Smooth muscle cell (in vitro differentiated cells): ENCODE results near the gene ESR1. TPM values are rescaled to one million over a fixed set of nuclear protein-coding genes. Genes with fewer than 3 reads are reported as not detected.

ENCODE experiments used
- DNase-seq: peaks from one replicate; lab custom pipeline; 2025; ENCODE audit not compliant: unreplicated experiment; lab: John Stamatoyannopoulos, UW
- H2AFZ ChIP-seq: fragments of 200-600 bp; sonication (generic); 2 replicates; pipeline ENCODE4 v1.6.0; 2016; ENCODE audit warnings: antibody characterized with exemption, low read depth, mild to moderate bottlenecking
- H3F3A ChIP-seq: fragments of 200-600 bp; sonication (generic); 2 replicates; pipeline ENCODE4 v1.6.0; 2017; ENCODE audit warnings: antibody characterized with exemption, low read depth
- H3K27ac ChIP-seq: fragments of 200-600 bp; sonication (generic); 2 replicates; pipeline ENCODE4 v1.5.1; 2016; ENCODE audit warnings: low read depth, mild to moderate bottlenecking
- H3K27me3 ChIP-seq: fragments of 200-600 bp; sonication (generic); 2 replicates; pipeline ENCODE4 v1.6.1; 2016; ENCODE audit warnings: low read depth, mild to moderate bottlenecking
- H3K36me3 ChIP-seq: fragments of 200-600 bp; sonication (generic); 2 replicates; pipeline ENCODE4 v1.5.1; 2016; ENCODE audit warnings: low read depth
- H3K4me1 ChIP-seq: fragments of 200-600 bp; sonication (generic); 2 replicates; pipeline ENCODE4 v1.5.1; 2016; ENCODE audit warnings: low read depth
- H3K4me2 ChIP-seq: fragments of 200-600 bp; sonication (generic); 2 replicates; pipeline ENCODE4 v1.6.0; 2016; ENCODE audit warnings: mild to moderate bottlenecking
- H3K4me3 ChIP-seq: fragments of 200-600 bp; sonication (generic); 2 replicates; pipeline ENCODE4 v1.5.1; 2016; ENCODE audit warnings: mild to moderate bottlenecking
- H3K79me2 ChIP-seq: fragments of 200-600 bp; sonication (generic); 2 replicates; pipeline ENCODE4 v1.6.0; 2016; ENCODE audit warnings: low read depth, mild to moderate bottlenecking
- H3K9ac ChIP-seq: fragments of 200-600 bp; sonication (generic); 2 replicates; pipeline ENCODE4 v1.6.0; 2016; ENCODE audit warnings: low read depth
- H3K9me3 ChIP-seq: fragments of 200-600 bp; sonication (generic); replicated peaks from 2 replicates; pipeline ENCODE4 v1.5.1; 2016; ENCODE audit warnings: low read depth
- H4K20me1 ChIP-seq: fragments of 200-600 bp; sonication (generic); 2 replicates; pipeline ENCODE4 v1.6.0; 2016; ENCODE audit warnings: low read depth
- WGBS: methylation state at CpG from one replicate; pipeline ENCODE4 v1.1.7; 2016; ENCODE audit warnings: low lambda C conversion rate; 5-methylcytosine and 5-hydroxymethylcytosine counted together
- polyA plus RNA-seq: library from polyadenylated mRNA; unstranded; fragments of >200 nt; fragmentation: Nextera tagmentation; extraction: Ambion mirVana; gene quantifications from 2 replicates; pipeline ENCODE4 v1.2.1, GENCODE V29; 2016
- total RNA-seq: library from RNA; depleted of rRNA; stranded (reverse); fragments of >200 nt; gene quantifications from 2 replicates; pipeline ENCODE4 v1.2.3, GENCODE V29; 2014
- TF ChIP-seq, protein P1 (sequence below): fragments of 200-600 bp; sonication (generic); IDR thresholded peaks from 2 replicates; pipeline ENCODE4 v1.5.1; 2017; ENCODE audit warnings: borderline replicate concordance, mild to moderate bottlenecking, antibody characterized with exemption; ENCODE audit not compliant: insufficient read depth, poor library complexity, severe bottlenecking

ESR1 gene
- total and polyA plus RNA-seq, 2 experiments from 2014 or later, result 0.16 TPM; not detected in 1

DNA sequence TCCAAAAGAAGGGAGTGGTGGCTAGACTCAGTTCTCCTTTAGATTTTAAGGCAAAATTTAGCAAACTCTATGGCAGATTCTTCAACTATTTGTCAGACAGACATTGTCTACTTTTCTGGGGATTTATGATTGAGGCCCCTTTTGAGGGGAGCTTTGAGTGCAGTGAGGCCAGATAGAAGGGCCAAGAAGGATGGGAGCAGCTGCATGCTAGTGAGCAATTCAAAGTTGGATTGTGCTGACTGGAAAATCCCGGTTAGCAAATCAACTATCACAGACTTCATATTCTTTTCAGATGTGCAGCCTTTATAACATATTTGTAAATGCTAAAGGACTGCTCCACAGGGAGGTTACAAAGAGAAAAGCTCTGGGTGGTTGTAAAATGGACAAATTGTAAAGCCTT lies 35.0 kb upstream of the ESR1 start:
- no peaks in the 10 kb centered on the region for H3K79me2 ChIP-seq
- no peaks in the 10 kb centered on the region for H4K20me1 ChIP-seq
- H3K27me3 ChIP-seq, result no peaks in the 10 kb centered on the region
- WGBS, result 100% methylated on average over 1 of the region's 1 CpG
- TF ChIP-seq, protein P1, sequence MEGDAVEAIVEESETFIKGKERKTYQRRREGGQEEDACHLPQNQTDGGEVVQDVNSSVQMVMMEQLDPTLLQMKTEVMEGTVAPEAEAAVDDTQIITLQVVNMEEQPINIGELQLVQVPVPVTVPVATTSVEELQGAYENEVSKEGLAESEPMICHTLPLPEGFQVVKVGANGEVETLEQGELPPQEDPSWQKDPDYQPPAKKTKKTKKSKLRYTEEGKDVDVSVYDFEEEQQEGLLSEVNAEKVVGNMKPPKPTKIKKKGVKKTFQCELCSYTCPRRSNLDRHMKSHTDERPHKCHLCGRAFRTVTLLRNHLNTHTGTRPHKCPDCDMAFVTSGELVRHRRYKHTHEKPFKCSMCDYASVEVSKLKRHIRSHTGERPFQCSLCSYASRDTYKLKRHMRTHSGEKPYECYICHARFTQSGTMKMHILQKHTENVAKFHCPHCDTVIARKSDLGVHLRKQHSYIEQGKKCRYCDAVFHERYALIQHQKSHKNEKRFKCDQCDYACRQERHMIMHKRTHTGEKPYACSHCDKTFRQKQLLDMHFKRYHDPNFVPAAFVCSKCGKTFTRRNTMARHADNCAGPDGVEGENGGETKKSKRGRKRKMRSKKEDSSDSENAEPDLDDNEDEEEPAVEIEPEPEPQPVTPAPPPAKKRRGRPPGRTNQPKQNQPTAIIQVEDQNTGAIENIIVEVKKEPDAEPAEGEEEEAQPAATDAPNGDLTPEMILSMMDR, result no peak
- no peaks in the 10 kb centered on the region for H3K9me3 ChIP-seq
- H3K4me2 ChIP-seq, result no peak overlapping the region
- H3K4me3 ChIP-seq, result no peak overlapping the region
- no peak for DNase-seq
- H3K27ac ChIP-seq, result no peak overlapping the region
- no peak overlapping the region for H3K9ac ChIP-seq
- no peaks in the 10 kb centered on the region for H3F3A ChIP-seq
- H3K36me3 ChIP-seq, result no peaks in the 10 kb centered on the region
- no peak overlapping the region for H2AFZ ChIP-seq
- no peaks in the 10 kb centered on the region for H3K4me1 ChIP-seq

DNA sequence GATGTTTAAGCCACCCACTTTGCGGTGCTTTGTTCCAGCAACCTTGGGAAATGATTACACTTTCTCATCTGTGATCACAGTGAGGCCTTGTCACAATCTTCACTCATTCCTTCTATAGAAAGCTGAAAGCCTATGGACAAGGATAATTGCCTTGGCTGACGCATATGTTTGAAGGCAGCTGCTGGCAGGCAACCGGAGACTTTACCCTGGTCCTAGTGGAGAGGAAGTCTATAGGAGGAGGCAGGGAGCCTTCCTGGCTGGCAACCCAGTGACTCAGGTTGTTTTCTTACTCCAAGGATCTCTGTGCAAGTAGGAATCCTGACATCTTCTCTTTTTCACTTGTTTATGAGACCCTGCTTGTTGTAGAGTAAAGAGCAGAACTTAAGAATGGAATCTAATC lies 34.1 kb upstream of the ESR1 start:
- H3K79me2 ChIP-seq, result no peaks in the 10 kb centered on the region
- H3K9me3 ChIP-seq, result no peaks in the 10 kb centered on the region
- TF ChIP-seq, protein P1, result no peak
- no peaks in the 10 kb centered on the region for H3F3A ChIP-seq
- 85% methylated on average over 3 of the region's 3 CpGs for WGBS
- no peaks in the 10 kb centered on the region for H3K4me1 ChIP-seq
- no peaks in the 10 kb centered on the region for H3K36me3 ChIP-seq
- no peaks in the 10 kb centered on the region for H3K27me3 ChIP-seq
- no peak overlapping the region for H3K9ac ChIP-seq
- no peak for DNase-seq
- no peak overlapping the region for H3K4me2 ChIP-seq
- H2AFZ ChIP-seq, result no peak overlapping the region
- no peak overlapping the region for H3K27ac ChIP-seq
- no peak overlapping the region for H3K4me3 ChIP-seq
- no peaks in the 10 kb centered on the region for H4K20me1 ChIP-seq

DNA sequence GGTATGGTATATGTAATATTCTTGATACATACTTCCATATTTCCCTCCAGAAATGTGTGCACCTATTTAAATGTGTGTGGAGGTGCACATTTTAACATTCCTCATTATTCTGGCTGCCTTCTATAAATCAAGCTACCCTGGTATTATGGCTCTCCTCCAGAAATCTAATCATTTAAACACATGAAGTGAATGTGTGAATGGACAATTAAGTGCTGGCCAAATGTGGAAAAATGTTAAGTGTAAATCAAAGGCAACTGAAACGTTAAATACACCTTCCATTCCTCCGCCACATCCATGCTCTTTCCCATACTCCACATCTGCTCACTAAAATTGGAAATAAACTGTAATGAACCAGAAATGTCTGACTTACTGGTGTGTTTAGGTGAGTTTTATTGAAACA lies 24.9 kb upstream of the ESR1 start:
- H3F3A ChIP-seq, result no peaks in the 10 kb centered on the region
- no peak for DNase-seq
- no peak overlapping the region for H3K27ac ChIP-seq
- H3K9me3 ChIP-seq, result no peaks in the 10 kb centered on the region
- H4K20me1 ChIP-seq, result no peaks in the 10 kb centered on the region
- no peak overlapping the region for H3K9ac ChIP-seq
- H3K4me1 ChIP-seq, result no peaks in the 10 kb centered on the region
- no peak overlapping the region for H2AFZ ChIP-seq
- no peak overlapping the region for H3K4me3 ChIP-seq
- H3K27me3 ChIP-seq, result peaks cover 2% of the 10 kb centered on the region
- H3K79me2 ChIP-seq, result no peaks in the 10 kb centered on the region
- 80% methylated on average over 2 of the region's 2 CpGs for WGBS
- TF ChIP-seq, protein P1, result no peak
- no peaks in the 10 kb centered on the region for H3K36me3 ChIP-seq
- H3K4me2 ChIP-seq, result no peak overlapping the region

DNA sequence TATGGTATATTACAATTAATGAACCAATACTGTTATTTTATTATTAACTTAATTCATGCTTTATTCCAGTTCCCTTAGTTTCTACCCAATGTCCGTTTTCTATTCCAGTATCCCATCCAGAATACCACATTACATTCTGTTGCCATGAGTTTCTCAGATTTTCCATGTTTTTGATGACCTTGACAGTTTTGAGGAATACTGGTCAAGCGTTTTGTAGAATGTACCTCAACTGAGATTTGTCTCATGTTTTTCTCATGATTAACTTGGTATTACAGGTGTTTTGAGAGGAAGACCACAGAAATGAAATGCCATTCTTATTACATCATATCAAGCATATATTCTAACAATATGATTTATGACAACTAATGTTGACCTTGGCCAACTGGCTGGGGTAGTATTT lies 23.8 kb upstream of the ESR1 start:
- whole genome bisulfite sequencing, result 73% methylated on average over 2 of the region's 2 CpGs

More for the DNA sequence above, 23.8 kb upstream of the ESR1 start:
- H3K4me1 ChIP-seq, result no peaks in the 10 kb centered on the region
- H2AFZ ChIP-seq, result no peak overlapping the region
- no peak for DNase-seq
- H4K20me1 ChIP-seq, result no peaks in the 10 kb centered on the region
- H3F3A ChIP-seq, result no peaks in the 10 kb centered on the region
- no peak overlapping the region for H3K4me2 ChIP-seq
- TF ChIP-seq, protein P1, result no peak
- no peak overlapping the region for H3K4me3 ChIP-seq
- no peaks in the 10 kb centered on the region for H3K36me3 ChIP-seq
- H3K27me3 ChIP-seq, result peaks cover 2% of the 10 kb centered on the region
- no peak overlapping the region for H3K27ac ChIP-seq
- no peak overlapping the region for H3K9ac ChIP-seq
- no peaks in the 10 kb centered on the region for H3K9me3 ChIP-seq
- no peaks in the 10 kb centered on the region for H3K79me2 ChIP-seq
